Heart left ventricle (tissue), 16 donors: ENCODE measurements around the gene SASH3. TPM values are rescaled to one million over a fixed set of nuclear protein-coding genes. Genes with fewer than 3 reads are reported as not detected.
A peak's percentile ranks its signal among the peaks of the same experiment; 100 is the strongest.

Experiments used
- ATAC-seq, 4 donors: fragments of 200-7000 bp; cut with Tn5 transposase; one replicate each; pipeline ENCODE4 v1.9.1; 2020 to 2022; ENCODE audit warnings: moderate library complexity in 4 of 4, mild to moderate bottlenecking in 3 of 4, moderate number of reproducible peaks in 1 of 4
- DNase-seq, 5 donors: peaks; one replicate each; pipeline ENCODE4 v3.0.0-alpha.2; 2020
- H3K27ac ChIP-seq, 12 donors: fragments of 200-600 bp; sonication (generic) in 4 of 12; one replicate each; pipeline versions ENCODE4 v1.5.0 to v1.8.0; 2016 to 2022; ENCODE audit warnings: mild to moderate bottlenecking in 2 of 12
- H3K27me3 ChIP-seq, 9 donors: fragments of 200-600 bp; sonication (generic) in 2 of 9; one replicate each; pipeline versions ENCODE4 v1.5.1 to v1.8.0; 2016 to 2022; ENCODE audit warnings: mild to moderate bottlenecking in 3 of 9
- H3K36me3 ChIP-seq, 9 donors: fragments of 200-600 bp; sonication (generic) in 2 of 9; one replicate each; pipeline versions ENCODE4 v1.5.0 to v1.8.0; 2018 to 2022; ENCODE audit warnings: mild to moderate bottlenecking in 2 of 9
- H3K4me1 ChIP-seq, 12 donors: fragments of 200-600 bp; sonication (generic) in 4 of 12; one replicate each; pipeline versions ENCODE4 v1.5.0 to v1.8.0; 2016 to 2022; ENCODE audit warnings: mild to moderate bottlenecking in 3 of 12
- H3K4me3 ChIP-seq, 12 donors: fragments of 200-600 bp; sonication (generic) in 4 of 12; one replicate each; pipeline versions ENCODE4 v1.5.0 to v1.8.0; 2017 to 2022; ENCODE audit warnings: mild to moderate bottlenecking in 9 of 12, moderate library complexity in 4 of 12
- H3K9me3 ChIP-seq, 12 donors: fragments of 200-600 bp; sonication (generic) in 4 of 12; one replicate each; pipeline versions ENCODE4 v1.5.0 to v1.8.0; 2016 to 2022; ENCODE audit warnings: mild to moderate bottlenecking in 1 of 12
- CTCF ChIP-seq, 12 donors: fragments of 200-600 bp; sonication (generic) in 4 of 12; IDR thresholded peaks; one replicate each; pipeline versions ENCODE4 v1.5.0 to v1.8.0; 2018 to 2022; ENCODE audit warnings: antibody characterized with exemption in 12 of 12, mild to moderate bottlenecking in 5 of 12
- POLR2A ChIP-seq, 2 donors: fragments of 450-650 bp; IDR thresholded peaks; one replicate each; pipeline ENCODE4 v1.6.1; 2017; ENCODE audit warnings: antibody characterized with exemption in 2 of 2, mild to moderate bottlenecking in 2 of 2, moderate library complexity in 2 of 2
- WGBS, 4 donors: extraction: QIAGEN DNeasy Blood & Tissue Kit in 2 of 4; methylation state at CpG; one replicate each; pipeline versions ENCODE4 v1.1.5 to v1.1.7; 2013 to 2018; 5-methylcytosine and 5-hydroxymethylcytosine counted together
- intact Hi-C, 10 donors: fragments of 100-400 bp; cut with DNase I; formaldehyde crosslinking; loops; one replicate each; pipeline versions ENCODE4 v1.11.1 to v1.14.2; 2022
- polyA plus RNA-seq, 2 donors: library from polyadenylated mRNA; stranded (reverse); fragments of 200-250 nt; gene quantifications; one replicate each; pipeline ENCODE4 v1.2.3, GENCODE V29; 2013
- total RNA-seq, 9 donors: library from RNA; depleted of rRNA in 2 of 9; stranded (reverse); fragments of >200 nt in 2 of 9; fragmentation: NEBNext Ultra II Directional in 3 of 9; extraction: Animal tissue kit (Norgen Biotek cat#: 25700) in 3 of 9; gene quantifications; one replicate each; pipeline versions ENCODE4 v1.1.0 to v1.2.4, GENCODE V29; 2016 to 2023
- donor health status: ischemic (EF 13 %, LVEDD 7.1; RV severe dilation, severe dysfunction).
- donor health status: healthy with polysubstance abuse.
- donor health status: DM: no; HTN: yes; CAD: no.
- donor health status: DM: no; HTN: no; CAD: no.
- donor health status: ischemic (EF 25% LVEDD 6.9; RV normal size, moderate dysfunction).
- donor health status: ischemic (EF 25% LVEDD 5.7; RV mildly dilated, moderate dysfunction).
- donor health status: healthy.
- donor health status: DM: yes; HTN: yes; CAD: no.
- donor health status: ischemic (EF 35%, LVEDD 5.7; RV mildly dilated, moderate dysfunction).
- donor health status: nonischemic (EF 11% LVEDD 7.7; RV severe dilation, severe dysfunction).
- donor health status: DM: yes; HTN: yes; CAD: no.
- donor health status: PGD.
- donor health status: ischemic (EF 29% LVEDD 5.4; RV normal size, mild dysfunction).
- donor health status: nonischemic (EF 23%, LVEDD 6.1; RV moderate dilation, normal function).

SASH3 gene
- total and polyA plus RNA-seq, 11 donors = 0.61 to 27.8 (median 1.6) TPM

GRCh38 chrX:129736491-129736890 lies 43.3 kb upstream of the SASH3 start:
- no peaks in the 10 kb centered on the region for H3K36me3 ChIP-seq
- intact Hi-C loops = loop anchor here in 1 of 10 donors (5.0 kb wide), 1 partner anchor 386 kb away; no protein-coding TSS in a partner anchor
- TF ChIP-seq POLR2A (IDR thresholded peaks at IDR 0.05) (no peak), CTCF (IDR thresholded peaks at IDR 0.05) (no peak)
- no peak for DNase-seq
- H3K27me3 ChIP-seq = peaks cover 0 to 3% (median 0%) of the 10 kb centered on the region in 9 donors
- no peak overlapping the region for H3K4me3 ChIP-seq
- no peak overlapping the region for H3K27ac ChIP-seq
- ATAC-seq = no peak
- H3K4me1 ChIP-seq = peaks cover 0 to 10% (median 0%) of the 10 kb centered on the region in 12 donors
- 61 to 84% (median 71%) methylated on average over 6 of the region's 6 CpGs for WGBS, 4 donors
- H3K9me3 ChIP-seq = no peaks in the 10 kb centered on the region

GRCh38 chrX:129737916-129738315 lies 41.8 kb upstream of the SASH3 start:
- Histone ChIP-seq H3K36me3 (no peaks in the 10 kb centered on the region), H3K27me3 (peaks cover 0 to 3% (median 0%) of the 10 kb centered on the region in 9 donors), H3K27ac (peak overlapping the region in 2 of 12 donors; percentile 11 to 52), H3K4me3 (no peak overlapping the region), H3K4me1 (peaks cover 0 to 20% (median 0%) of the 10 kb centered on the region in 12 donors), H3K9me3 (no peaks in the 10 kb centered on the region)
- intact Hi-C loops = loop anchor here in 1 of 10 donors (5.0 kb wide), 1 partner anchor 384 kb away; no protein-coding TSS in a partner anchor
- WGBS, 4 donors = 50 to 80% (median 68%) methylated on average over 5 of the region's 5 CpGs
- ATAC-seq (peak in 2 of 4 donors; percentile 41 to 70), DNase-seq (no peak)
- TF ChIP-seq POLR2A (IDR thresholded peaks at IDR 0.05) (no peak), CTCF (IDR thresholded peaks at IDR 0.05) (no peak)

GRCh38 chrX:129738466-129739308 lies 41.1 kb upstream of the SASH3 start, which contains the start of gene XPNPEP2:
Gene XPNPEP2, plus strand, starts transcription at chrX:129738979. Its CDS starts 235 bp downstream, at chrX:129739214.
- peak within 1 kb of the TSS in 2 of 12 donors; percentile 11 to 52 for H3K27ac ChIP-seq
- H3K36me3 ChIP-seq = no peaks in the 10 kb centered on the region
- H3K4me1 ChIP-seq = peaks cover 0 to 20% (median 0%) of the 10 kb centered on the region in 12 donors
- TF ChIP-seq CTCF (IDR thresholded peaks at IDR 0.05) (no peak), POLR2A (IDR thresholded peaks at IDR 0.05) (no peak)
- H3K27me3 ChIP-seq = peaks cover 0 to 3% (median 0%) of the 10 kb centered on the region in 9 donors
- ATAC-seq (peak in 3 of 4 donors; percentile 63 to 84 (median 74)), DNase-seq (peak; percentile 25 to 49 (median 44))
- intact Hi-C loops = loop anchor here in 1 of 10 donors (5.0 kb wide), 1 partner anchor 384 kb away; no protein-coding TSS in a partner anchor
- no peaks in the 10 kb centered on the region for H3K9me3 ChIP-seq
- H3K4me3 ChIP-seq = no peak within 1 kb of the TSS
- WGBS, 4 donors = 30 to 47% (median 34%) methylated on average over 11 to 13 of the region's 13 CpGs

GRCh38 chrX:129739578-129739977 lies 40.2 kb upstream of the SASH3 start:
- Histone ChIP-seq H3K9me3 (no peaks in the 10 kb centered on the region), H3K27me3 (peaks cover 0 to 3% (median 0%) of the 10 kb centered on the region in 9 donors), H3K36me3 (no peaks in the 10 kb centered on the region), H3K4me3 (no peak overlapping the region), H3K27ac (no peak overlapping the region), H3K4me1 (peaks cover 0 to 20% (median 0%) of the 10 kb centered on the region in 12 donors)
- 85 to 91% (median 88%) methylated on average over 4 of the region's 4 CpGs for WGBS, 4 donors
- ATAC-seq (no peak), DNase-seq (no peak)
- intact Hi-C loops = loop anchor here in 1 of 10 donors (5.0 kb wide), 1 partner anchor 383 kb away; no protein-coding TSS in a partner anchor
- TF ChIP-seq POLR2A (IDR thresholded peaks at IDR 0.05) (no peak), CTCF (IDR thresholded peaks at IDR 0.05) (no peak)
